ENCODE data around the gene SLC2A1.

- TF ChIP-seq POLR2A (IDR thresholded peaks at IDR 0.05; ENCODE audit: low read length) (no peak), GATA1 (IDR thresholded peaks at IDR 0.05; ENCODE audit: low read depth, low read length) (no peak)
Observed at GRCh38 chr1:43005460-43006361, 47.0 kb upstream of the SLC2A1 start.

Measured in erythroblast (primary cell).